ENCODE results near the gene MYCBP2.
"Not testable (repeated sequence)": the region's sequence is repeated elsewhere in the genome, so short reads cannot be mapped to it uniquely, and the experiment has no call there.

The MYCBP2 gene

GRCh38 chr13:77033717-77034302, 293.1 kb downstream of the MYCBP2 start:
- no peak for DNase-seq (ENCODE audit: low read depth)

DNA sequence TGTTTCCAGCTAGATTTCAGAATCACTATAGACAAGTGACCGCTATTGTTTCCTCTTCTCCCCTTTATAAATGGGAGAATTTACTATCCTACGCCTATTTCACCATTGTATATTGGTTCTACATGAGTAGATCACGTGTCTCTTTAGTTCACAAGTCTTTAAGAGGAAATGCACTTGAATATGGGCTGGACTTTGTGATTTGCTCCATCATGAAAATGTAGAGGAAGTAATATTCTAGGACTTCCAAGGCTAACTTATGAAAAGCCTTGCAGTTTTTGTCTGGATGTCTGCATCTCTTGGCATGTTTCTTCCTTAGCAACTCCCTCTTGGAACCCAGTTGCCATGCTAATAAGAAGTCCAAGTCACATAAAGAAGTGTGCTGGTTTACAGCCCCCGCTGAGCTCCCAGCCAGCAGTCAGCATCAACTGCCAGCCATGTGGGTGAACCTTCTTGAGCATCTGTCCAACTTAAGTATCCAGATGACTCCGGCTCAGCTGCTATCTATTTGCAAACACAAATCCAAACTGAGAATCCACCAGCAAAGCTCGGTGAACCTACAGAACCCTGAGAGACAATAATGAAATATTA, 295.1 kb downstream of the MYCBP2 start:
- DNase-seq (ENCODE audit: low read depth) = no peak

GRCh38 chr13:77029436-77029835, 297.5 kb downstream of the MYCBP2 start:
- DNase-seq (ENCODE audit: low read depth) = no peak

DNA sequence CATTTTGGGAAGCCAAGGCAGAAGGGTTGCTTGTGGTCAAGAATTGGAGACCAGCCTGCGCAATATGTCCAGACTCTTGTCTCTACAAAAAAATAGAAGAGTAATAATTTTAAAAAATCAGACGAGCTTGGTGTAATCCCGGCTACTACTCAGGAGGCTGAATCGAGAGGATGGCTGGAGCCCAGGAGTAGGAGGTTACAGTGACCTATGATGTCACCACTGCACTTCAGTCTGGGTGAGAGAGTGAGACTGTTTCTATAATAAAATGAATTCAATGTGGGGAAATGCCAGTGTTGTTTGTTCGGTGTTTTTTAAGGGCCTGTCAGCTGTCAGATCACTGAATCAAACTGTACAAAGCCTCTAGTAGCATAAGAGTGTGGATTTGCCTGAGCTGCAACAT, 298.7 kb downstream of the MYCBP2 start:
- no peak for DNase-seq (ENCODE audit: low read depth)

DNA sequence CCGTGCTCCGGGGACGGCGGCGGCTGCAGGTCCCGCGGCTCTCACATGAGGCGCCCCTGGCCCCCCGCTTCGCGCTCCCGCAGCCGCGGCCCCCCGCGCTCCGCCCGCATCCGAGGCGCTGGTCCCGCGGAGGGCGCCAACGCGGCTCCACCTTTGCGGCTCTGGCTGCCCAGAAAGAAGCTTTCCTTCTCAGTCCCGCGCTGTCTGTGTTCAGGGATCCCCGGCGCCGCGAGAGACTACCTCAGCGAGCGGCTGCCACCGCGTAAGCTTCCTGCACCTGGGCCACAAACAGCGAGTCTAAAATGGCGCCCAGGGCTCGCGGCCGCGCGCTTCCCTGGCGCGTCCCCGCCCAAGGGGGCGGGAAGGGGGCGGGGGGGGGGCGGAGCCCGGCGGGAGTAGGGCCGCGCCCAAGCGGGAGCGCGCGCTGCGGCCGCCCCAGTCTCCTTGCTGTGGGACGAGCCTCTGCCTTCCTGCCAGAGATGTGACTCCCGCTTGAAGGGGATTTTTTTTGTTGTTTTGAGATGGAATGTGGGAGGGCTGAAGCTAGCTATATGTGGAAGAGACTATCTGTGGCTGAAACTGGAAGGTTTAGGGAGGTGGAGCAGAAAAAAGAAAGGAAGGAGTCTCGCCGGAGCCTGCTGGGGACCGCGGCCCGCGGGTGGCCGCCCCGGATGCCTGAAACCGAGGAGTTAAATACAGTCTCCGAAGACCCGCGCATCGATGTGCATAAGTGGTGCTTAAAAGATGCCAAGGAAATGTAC, 299.9 kb downstream of the MYCBP2 start, which contains the start of gene FBXL3:
Gene FBXL3 (minus strand): TSS at position 299 of the 761 bp plus-strand sequence. CDS start 5,299 bp downstream, outside the sequence.
- peak; percentile 74 for DNase-seq (ENCODE audit: low read depth)

DNA sequence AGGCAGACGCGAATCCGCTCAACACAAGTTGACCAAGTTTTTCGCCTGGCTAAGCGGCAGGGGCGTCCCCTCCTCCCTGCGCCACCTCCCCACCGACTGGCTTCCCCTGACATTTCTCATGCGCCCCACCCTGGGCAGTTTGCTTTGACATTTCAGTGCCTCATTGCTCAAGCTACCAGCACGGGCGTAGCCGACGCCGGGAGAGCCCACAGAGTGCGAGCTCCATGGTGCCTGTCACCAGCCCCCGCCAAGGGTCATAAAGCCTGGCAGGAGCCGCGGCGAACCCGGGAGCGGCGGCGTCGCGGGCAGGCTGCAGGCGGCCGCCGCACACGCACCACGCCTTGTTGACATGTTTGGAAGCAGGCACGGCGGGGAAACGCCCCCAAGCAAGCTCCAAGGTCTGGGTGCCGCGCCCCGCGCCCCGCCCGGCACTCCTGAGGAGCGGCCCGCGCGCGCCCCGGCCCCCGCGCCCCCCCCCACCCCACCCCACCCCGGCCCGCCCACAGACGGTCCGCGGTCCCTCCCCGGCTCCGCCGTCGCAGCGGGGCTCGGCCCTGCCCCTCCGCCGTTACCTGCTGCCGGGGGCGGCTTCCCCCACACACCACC, 300.5 kb downstream of the MYCBP2 start:
- peak; percentile 72 for DNase-seq (ENCODE audit: low read depth)

GRCh38 chr13:77022341-77022740, 304.6 kb downstream of the MYCBP2 start:
- no peak for DNase-seq (ENCODE audit: low read depth)

GRCh38 chr13:77019756-77020155, 307.1 kb downstream of the MYCBP2 start:
- DNase-seq (ENCODE audit: low read depth) = no peak

GRCh38 chr13:77016888-77017623, 309.8 kb downstream of the MYCBP2 start:
- no peak for DNase-seq (ENCODE audit: low read depth)

GRCh38 chr13:77016251-77016812, 310.6 kb downstream of the MYCBP2 start:
- no peak for DNase-seq (ENCODE audit: low read depth)

- no peak for DNase-seq (ENCODE audit: low read depth)
These were observed 311.8 kb downstream of the MYCBP2 start for GRCh38 chr13:77014906-77015685.

DNA sequence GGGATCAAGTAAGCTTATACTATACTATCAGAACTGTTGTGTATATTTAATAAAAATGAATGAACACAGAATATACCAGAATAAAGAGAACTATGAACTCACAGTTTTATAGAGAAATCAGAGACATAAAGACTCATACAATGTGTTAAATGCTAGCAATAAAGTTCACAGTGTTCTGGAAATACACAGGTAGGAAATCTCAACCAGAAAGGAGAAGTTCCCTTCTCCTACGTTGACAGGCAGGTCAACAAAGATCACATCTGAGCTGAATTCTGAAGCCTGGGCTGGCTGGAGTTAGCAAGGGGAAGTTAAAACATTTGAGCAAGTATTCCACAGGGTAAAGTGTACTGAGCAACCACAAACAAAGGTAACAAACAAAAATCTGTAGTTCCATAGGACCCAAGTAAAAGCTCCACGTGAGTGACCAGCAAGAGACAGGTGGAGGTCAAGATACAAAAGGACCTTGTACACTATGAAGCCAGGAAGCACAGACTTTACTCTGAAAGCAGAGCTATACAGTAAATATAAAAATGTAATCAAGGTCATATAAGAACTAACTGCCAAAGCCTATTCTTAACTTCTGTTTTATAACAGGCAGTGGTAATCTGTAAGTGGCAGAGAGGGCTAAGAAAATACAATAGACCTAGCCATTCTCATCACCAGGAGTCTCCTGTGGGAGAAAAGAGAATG, 312.9 kb downstream of the MYCBP2 start:
- DNase-seq (ENCODE audit: low read depth) = no peak

GRCh38 chr13:77009719-77010118, 317.2 kb downstream of the MYCBP2 start:
- not testable (repeated sequence) for DNase-seq (ENCODE audit: low read depth)

GRCh38 chr13:77009011-77009410, 317.9 kb downstream of the MYCBP2 start:
- DNase-seq (ENCODE audit: low read depth) = no peak

DNA sequence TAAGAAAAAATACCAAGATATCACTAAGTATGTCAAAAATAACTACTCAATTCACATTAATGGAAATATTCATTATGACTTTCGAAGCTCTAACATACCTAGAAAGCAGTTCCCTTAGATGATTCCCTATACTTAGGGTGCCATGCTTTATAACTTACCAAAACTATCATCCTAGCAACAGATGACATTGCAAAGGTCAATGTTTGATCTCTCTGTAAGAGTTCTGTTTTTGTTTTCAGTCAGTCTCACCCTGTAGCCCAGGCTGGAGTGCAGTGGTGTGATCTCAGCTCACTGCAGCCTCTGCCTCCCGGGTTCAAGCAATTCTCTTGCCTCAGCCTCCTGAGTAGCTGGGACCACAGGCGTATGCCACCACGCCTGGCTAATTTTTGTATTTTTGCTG, 318.6 kb downstream of the MYCBP2 start:
- DNase-seq (ENCODE audit: low read depth) = not testable (repeated sequence)

- DNase-seq (ENCODE audit: low read depth) = no peak
These were observed 324.2 kb downstream of the MYCBP2 start for GRCh38 chr13:77002590-77003190.

DNA sequence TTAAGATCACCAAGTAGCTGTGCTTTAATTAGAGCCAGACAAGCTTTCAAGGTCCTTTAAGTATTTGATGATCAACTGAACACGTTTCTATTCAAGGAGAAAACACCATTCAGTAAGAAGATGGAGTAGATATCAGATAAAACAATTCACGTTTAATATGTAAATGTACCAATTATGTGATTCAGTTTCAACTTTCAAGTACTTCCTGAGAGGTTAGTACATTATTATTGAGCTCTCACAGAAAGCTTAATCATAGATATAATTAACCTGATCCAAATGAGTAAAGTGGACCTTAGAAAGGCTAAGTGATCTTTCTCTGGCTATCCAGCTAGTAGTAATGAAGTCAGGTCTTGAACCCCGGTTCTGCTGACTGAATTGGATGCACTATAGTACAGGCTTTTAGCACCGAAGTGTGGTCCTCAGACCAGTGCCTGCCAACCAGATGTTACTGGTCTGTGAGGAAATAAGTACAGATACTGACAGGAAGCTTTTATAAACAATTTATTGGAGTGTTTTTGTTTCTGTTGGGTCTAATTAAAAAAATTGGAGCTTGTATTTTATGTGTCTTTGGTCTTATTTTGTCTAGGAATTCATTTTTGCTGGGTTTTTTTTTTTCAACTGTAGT, 324.8 kb downstream of the MYCBP2 start:
- DNase-seq (ENCODE audit: low read depth) = no peak

- no peak for DNase-seq (ENCODE audit: low read depth)
These were observed 325.4 kb downstream of the MYCBP2 start for GRCh38 chr13:77001540-77001939.

DNA sequence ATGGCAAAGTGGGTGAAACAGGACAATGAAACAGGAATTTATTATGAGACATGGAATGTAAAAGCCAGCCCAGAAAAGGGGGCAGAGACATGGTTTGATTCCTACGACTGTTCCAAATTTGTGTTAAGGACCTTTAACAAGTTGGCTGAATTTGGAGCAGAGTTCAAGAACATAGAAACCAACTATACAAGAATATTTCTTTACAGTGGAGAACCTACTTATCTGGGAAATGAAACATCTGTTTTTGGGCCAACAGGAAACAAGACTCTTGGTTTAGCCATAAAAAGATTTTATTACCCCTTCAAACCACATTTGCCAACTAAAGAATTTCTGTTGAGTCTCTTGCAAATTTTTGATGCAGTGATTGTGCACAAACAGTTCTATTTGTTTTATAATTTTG, 326.4 kb downstream of the MYCBP2 start:
- no peak for DNase-seq (ENCODE audit: low read depth)

All from T follicular helper cell (primary cell).